GM23338 (cell line): ENCODE measurements around the gene MATN1. TPM values are rescaled to one million over a fixed set of nuclear protein-coding genes. Genes with fewer than 3 reads are reported as not detected.

Source experiments
- ATAC-seq: fragments of 200-7000 bp; cut with Tn5 transposase; 3 replicates; pipeline ENCODE4 v1.9.1; 2020
- DNase-seq: peaks from one replicate; pipeline ENCODE4 v3.0.0-alpha.2; 2015; ENCODE audit warnings: low spot score
- H2AFZ ChIP-seq: fragments of 200-600 bp; sonication (generic); 2 replicates; pipeline ENCODE4 v1.8.0; 2016; ENCODE audit warnings: antibody characterized with exemption, mild to moderate bottlenecking, moderate library complexity
- H3F3A ChIP-seq: fragments of 200-600 bp; sonication (generic); replicated peaks from 2 replicates; pipeline ENCODE4 v1.8.0; 2017; ENCODE audit warnings: antibody characterized with exemption, mixed run types, low read depth
- H3K27ac ChIP-seq: fragments of 200-600 bp; sonication (generic); 2 replicates; pipeline ENCODE4 v1.6.1; 2016; ENCODE audit warnings: low read depth
- H3K27me3 ChIP-seq: fragments of 200-600 bp; sonication (generic); 2 replicates; pipeline ENCODE4 v1.8.0; 2016; ENCODE audit warnings: mild to moderate bottlenecking, mixed run types, moderate library complexity; ENCODE audit not compliant: insufficient read depth
- H3K36me3 ChIP-seq: fragments of 200-600 bp; sonication (generic); 2 replicates; pipeline ENCODE4 v1.8.0; 2016; ENCODE audit warnings: mild to moderate bottlenecking; ENCODE audit not compliant: insufficient read depth
- H3K4me1 ChIP-seq: fragments of 200-600 bp; sonication (generic); 2 replicates; pipeline ENCODE4 v1.8.0; 2016; ENCODE audit warnings: mild to moderate bottlenecking, moderate library complexity; ENCODE audit not compliant: insufficient read depth
- H3K4me2 ChIP-seq: fragments of 200-600 bp; sonication (generic); 2 replicates; pipeline ENCODE4 v1.7.1; 2017; ENCODE audit warnings: mixed run types
- H3K4me3 ChIP-seq: fragments of 200-600 bp; sonication (generic); 2 replicates; pipeline ENCODE4 v1.6.1; 2016; ENCODE audit warnings: mixed run types
- H3K79me2 ChIP-seq: fragments of 200-600 bp; sonication (generic); replicated peaks from 2 replicates; pipeline ENCODE4 v1.8.0; 2017; ENCODE audit warnings: mild to moderate bottlenecking; ENCODE audit not compliant: insufficient read depth
- H3K9me2 ChIP-seq: fragments of 200-600 bp; sonication (generic); 2 replicates; pipeline ENCODE4 v1.8.0; 2017; ENCODE audit not compliant: insufficient read depth
- H4K20me1 ChIP-seq: fragments of 200-600 bp; sonication (generic); replicated peaks from 2 replicates; pipeline ENCODE4 v1.8.0; 2017; ENCODE audit warnings: mild to moderate bottlenecking; ENCODE audit not compliant: insufficient read depth
- H3K27ac Mint-ChIP-seq: 2 replicates; pipeline ENCODE4 v1.8.0; 2020; ENCODE audit warnings: inconsistent platforms, mild to moderate bottlenecking, moderate library complexity, mixed read lengths
- H3K27me3 Mint-ChIP-seq: 3 replicates; pipeline ENCODE4 v1.8.0; 2022; ENCODE audit warnings: low read depth, mild to moderate bottlenecking, moderate library complexity, mixed read lengths, inconsistent platforms; ENCODE audit not compliant: insufficient read depth, poor library complexity
- H3K36me3 Mint-ChIP-seq: 3 replicates; pipeline ENCODE4 v1.8.0; 2021; ENCODE audit warnings: low read depth, mild to moderate bottlenecking, inconsistent platforms, moderate library complexity, mixed read lengths
- H3K4me1 Mint-ChIP-seq: 3 replicates; pipeline ENCODE4 v1.8.0; 2020; ENCODE audit warnings: mild to moderate bottlenecking, inconsistent platforms, mixed read lengths
- H3K4me3 Mint-ChIP-seq: 3 replicates; pipeline ENCODE4 v1.8.0; 2021; ENCODE audit warnings: moderate library complexity, mild to moderate bottlenecking, inconsistent platforms, mixed read lengths
- H3K9me3 Mint-ChIP-seq: 3 replicates; pipeline ENCODE4 v1.8.0; 2020; ENCODE audit warnings: moderate library complexity, mild to moderate bottlenecking, inconsistent platforms, mixed read lengths
- EZH2 ChIP-seq: fragments of 200-600 bp; sonication (generic); IDR thresholded peaks from one replicate; pipeline ENCODE4 v1.8.0; 2017; ENCODE audit warnings: antibody characterized with exemption, mild to moderate bottlenecking, low read depth; ENCODE audit not compliant: unreplicated experiment
- ZNF114 ChIP-seq: fragments of 250-450 bp; sonication (Bioruptor Pico); IDR thresholded peaks from 2 replicates; pipeline ENCODE4 v1.5.0; 2020; ENCODE audit warnings: mild to moderate bottlenecking, moderate library complexity
- polyA plus RNA-seq: library from polyadenylated mRNA; unstranded; fragments of >200 nt; fragmentation: Nextera tagmentation; extraction: Ambion mirVana; gene quantifications from 2 replicates; pipeline ENCODE4 v1.2.1, GENCODE V29; 2016
- total RNA-seq: library from RNA; depleted of rRNA; stranded (reverse); fragments of >200 nt; shearing (Covaris generic); gene quantifications from 2 replicates; pipeline ENCODE4 v1.2.3, GENCODE V29; 2014
- TF ChIP-seq, protein P1 (sequence below): fragments of 250-450 bp; sonication (Bioruptor Pico); IDR thresholded peaks from 2 replicates; pipeline ENCODE4 v1.5.0; 2020; ENCODE audit warnings: mild to moderate bottlenecking, moderate library complexity
- TF ChIP-seq, protein P2 (sequence below): IDR thresholded peaks from 2 replicates; pipeline ENCODE4 v1.6.1; 2016; ENCODE audit warnings: antibody characterized with exemption
- TF ChIP-seq, protein P3 (sequence below), 2 experiments: fragments of 200-600 bp in 1 of 2; sonication (generic) in 1 of 2; conservative IDR thresholded peaks; 2 replicates each; pipeline versions ENCODE4 v1.5.1 to v1.6.1; 2016 to 2017; ENCODE audit warnings: antibody characterized with exemption in 2 of 2, low read depth in 2 of 2, mild to moderate bottlenecking in 2 of 2, moderate library complexity in 1 of 2

The MATN1 gene
- total and polyA plus RNA-seq, 2 experiments from 2014 or later, result 0.08 to 0.31 TPM

GRCh38 chr1:30726236-30726635 lies 2.9 kb upstream of the MATN1 start:
- Histone ChIP-seq H3K27ac (no peak overlapping the region), H3K36me3 (no peaks in the 10 kb centered on the region), H3K4me2 (no peak overlapping the region), H3K27me3 (no peaks in the 10 kb centered on the region), H4K20me1 (no peaks in the 10 kb centered on the region), H3K4me1 (peaks cover 5% of the 10 kb centered on the region; the same call in 1 of the 2 replicates), H3K79me2 (no peaks in the 10 kb centered on the region), H3F3A (no peaks in the 10 kb centered on the region), H3K9me2 (no peaks in the 10 kb centered on the region), H3K4me3 (no peak overlapping the region), H2AFZ (no peak overlapping the region)
- Mint-ChIP-seq H3K4me3 (no peak overlapping the region), H3K27ac (no peak overlapping the region), H3K36me3 (no peaks in the 10 kb centered on the region), H3K9me3 (no peaks in the 10 kb centered on the region; the same call in 1 of the 3 replicates), H3K4me1 (peaks cover 23% of the 10 kb centered on the region), H3K27me3 (peaks cover 19% of the 10 kb centered on the region)
- no peak for ATAC-seq
- TF ChIP-seq EZH2 (no peak), ZNF114 (no peak)
- TF ChIP-seq, protein P1, sequence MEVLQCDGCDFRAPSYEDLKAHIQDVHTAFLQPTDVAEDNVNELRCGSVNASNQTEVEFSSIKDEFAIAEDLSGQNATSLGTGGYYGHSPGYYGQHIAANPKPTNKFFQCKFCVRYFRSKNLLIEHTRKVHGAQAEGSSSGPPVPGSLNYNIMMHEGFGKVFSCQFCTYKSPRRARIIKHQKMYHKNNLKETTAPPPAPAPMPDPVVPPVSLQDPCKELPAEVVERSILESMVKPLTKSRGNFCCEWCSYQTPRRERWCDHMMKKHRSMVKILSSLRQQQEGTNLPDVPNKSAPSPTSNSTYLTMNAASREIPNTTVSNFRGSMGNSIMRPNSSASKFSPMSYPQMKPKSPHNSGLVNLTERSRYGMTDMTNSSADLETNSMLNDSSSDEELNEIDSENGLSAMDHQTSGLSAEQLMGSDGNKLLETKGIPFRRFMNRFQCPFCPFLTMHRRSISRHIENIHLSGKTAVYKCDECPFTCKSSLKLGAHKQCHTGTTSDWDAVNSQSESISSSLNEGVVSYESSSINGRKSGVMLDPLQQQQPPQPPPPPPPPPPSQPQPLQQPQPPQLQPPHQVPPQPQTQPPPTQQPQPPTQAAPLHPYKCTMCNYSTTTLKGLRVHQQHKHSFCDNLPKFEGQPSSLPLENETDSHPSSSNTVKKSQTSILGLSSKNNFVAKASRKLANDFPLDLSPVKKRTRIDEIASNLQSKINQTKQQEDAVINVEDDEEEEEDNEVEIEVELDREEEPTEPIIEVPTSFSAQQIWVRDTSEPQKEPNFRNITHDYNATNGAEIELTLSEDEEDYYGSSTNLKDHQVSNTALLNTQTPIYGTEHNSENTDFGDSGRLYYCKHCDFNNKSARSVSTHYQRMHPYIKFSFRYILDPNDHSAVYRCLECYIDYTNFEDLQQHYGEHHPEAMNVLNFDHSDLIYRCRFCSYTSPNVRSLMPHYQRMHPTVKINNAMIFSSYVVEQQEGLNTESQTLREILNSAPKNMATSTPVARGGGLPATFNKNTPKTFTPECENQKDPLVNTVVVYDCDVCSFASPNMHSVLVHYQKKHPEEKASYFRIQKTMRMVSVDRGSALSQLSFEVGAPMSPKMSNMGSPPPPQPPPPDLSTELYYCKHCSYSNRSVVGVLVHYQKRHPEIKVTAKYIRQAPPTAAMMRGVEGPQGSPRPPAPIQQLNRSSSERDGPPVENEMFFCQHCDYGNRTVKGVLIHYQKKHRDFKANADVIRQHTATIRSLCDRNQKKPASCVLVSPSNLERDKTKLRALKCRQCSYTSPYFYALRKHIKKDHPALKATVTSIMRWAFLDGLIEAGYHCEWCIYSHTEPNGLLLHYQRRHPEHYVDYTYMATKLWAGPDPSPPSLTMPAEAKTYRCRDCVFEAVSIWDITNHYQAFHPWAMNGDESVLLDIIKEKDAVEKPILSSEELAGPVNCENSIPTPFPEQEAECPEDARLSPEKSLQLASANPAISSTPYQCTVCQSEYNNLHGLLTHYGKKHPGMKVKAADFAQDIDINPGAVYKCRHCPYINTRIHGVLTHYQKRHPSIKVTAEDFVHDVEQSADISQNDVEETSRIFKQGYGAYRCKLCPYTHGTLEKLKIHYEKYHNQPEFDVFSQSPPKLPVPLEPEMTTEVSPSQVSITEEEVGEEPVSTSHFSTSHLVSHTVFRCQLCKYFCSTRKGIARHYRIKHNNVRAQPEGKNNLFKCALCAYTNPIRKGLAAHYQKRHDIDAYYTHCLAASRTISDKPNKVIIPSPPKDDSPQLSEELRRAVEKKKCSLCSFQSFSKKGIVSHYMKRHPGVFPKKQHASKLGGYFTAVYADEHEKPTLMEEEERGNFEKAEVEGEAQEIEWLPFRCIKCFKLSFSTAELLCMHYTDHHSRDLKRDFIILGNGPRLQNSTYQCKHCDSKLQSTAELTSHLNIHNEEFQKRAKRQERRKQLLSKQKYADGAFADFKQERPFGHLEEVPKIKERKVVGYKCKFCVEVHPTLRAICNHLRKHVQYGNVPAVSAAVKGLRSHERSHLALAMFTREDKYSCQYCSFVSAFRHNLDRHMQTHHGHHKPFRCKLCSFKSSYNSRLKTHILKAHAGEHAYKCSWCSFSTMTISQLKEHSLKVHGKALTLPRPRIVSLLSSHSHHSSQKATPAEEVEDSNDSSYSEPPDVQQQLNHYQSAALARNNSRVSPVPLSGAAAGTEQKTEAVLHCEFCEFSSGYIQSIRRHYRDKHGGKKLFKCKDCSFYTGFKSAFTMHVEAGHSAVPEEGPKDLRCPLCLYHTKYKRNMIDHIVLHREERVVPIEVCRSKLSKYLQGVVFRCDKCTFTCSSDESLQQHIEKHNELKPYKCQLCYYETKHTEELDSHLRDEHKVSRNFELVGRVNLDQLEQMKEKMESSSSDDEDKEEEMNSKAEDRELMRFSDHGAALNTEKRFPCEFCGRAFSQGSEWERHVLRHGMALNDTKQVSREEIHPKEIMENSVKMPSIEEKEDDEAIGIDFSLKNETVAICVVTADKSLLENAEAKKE, result no peak
- TF ChIP-seq, protein P2, sequence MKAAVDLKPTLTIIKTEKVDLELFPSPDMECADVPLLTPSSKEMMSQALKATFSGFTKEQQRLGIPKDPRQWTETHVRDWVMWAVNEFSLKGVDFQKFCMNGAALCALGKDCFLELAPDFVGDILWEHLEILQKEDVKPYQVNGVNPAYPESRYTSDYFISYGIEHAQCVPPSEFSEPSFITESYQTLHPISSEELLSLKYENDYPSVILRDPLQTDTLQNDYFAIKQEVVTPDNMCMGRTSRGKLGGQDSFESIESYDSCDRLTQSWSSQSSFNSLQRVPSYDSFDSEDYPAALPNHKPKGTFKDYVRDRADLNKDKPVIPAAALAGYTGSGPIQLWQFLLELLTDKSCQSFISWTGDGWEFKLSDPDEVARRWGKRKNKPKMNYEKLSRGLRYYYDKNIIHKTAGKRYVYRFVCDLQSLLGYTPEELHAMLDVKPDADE, result no peak
- TF ChIP-seq, protein P3, sequence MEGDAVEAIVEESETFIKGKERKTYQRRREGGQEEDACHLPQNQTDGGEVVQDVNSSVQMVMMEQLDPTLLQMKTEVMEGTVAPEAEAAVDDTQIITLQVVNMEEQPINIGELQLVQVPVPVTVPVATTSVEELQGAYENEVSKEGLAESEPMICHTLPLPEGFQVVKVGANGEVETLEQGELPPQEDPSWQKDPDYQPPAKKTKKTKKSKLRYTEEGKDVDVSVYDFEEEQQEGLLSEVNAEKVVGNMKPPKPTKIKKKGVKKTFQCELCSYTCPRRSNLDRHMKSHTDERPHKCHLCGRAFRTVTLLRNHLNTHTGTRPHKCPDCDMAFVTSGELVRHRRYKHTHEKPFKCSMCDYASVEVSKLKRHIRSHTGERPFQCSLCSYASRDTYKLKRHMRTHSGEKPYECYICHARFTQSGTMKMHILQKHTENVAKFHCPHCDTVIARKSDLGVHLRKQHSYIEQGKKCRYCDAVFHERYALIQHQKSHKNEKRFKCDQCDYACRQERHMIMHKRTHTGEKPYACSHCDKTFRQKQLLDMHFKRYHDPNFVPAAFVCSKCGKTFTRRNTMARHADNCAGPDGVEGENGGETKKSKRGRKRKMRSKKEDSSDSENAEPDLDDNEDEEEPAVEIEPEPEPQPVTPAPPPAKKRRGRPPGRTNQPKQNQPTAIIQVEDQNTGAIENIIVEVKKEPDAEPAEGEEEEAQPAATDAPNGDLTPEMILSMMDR (conservative IDR thresholded peaks at IDR 0.05; ENCODE audit: low read depth in 2 of 2), result no peak
- no peak for DNase-seq
